ENCODE results near the gene DZIP1. TPM values are rescaled to one million over a fixed set of nuclear protein-coding genes. Genes with fewer than 3 reads are reported as not detected.

The DZIP1 gene
- total RNA-seq, 1 experiment from 2014 or later: 31.0 TPM

DNA sequence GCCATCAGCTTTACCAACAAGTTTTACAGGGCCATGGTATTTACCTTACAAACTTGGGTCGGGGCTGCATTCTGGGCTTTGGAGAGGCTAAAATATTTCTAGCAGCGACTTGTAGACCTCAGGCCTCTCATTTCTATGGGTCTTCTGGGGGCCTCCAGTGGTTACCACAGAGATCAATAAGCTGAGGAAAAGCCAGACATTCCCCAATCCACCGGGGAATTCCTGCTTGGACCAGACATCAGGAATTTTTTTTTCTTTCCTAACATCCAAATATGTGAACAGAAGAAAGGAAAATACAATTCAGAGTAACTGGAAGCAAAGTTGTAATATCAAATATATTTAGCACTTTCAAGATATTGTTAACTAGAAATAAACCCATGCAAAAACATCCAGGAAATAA, 1.5 kb downstream of the DZIP1 start:
- ChIA-PET CTCF (interaction anchor here (0.9 to 3.6 kb wide), 5 partner anchors 18 to 338 kb away, joined by 3 to 30 read pairs (median 9); partner anchors contain the start of gene DNAJC3), POLR2A (interaction anchor here (0.8 to 2.9 kb wide), 3 partner anchors 19 to 34 kb away, joined by 3 to 17 read pairs (median 3); partner anchors contain the start of gene DNAJC3)
- no peaks in the 10 kb centered on the region for H3K9me3 Mint-ChIP-seq
- H3K4me1 Mint-ChIP-seq: peaks cover 19% of the 10 kb centered on the region
- no peak for ATAC-seq
- DNase-seq (ENCODE audit: low spot score): no peak
- no peak overlapping the region for H3K27ac Mint-ChIP-seq
- no peak for TF ChIP-seq ZBTB21 (CRISPR knock-in tag; IDR thresholded peaks at IDR 0.05; ENCODE audit: borderline replicate concordance)
- peak overlapping the region; percentile 89 for H3K4me3 Mint-ChIP-seq
- peaks cover 9% of the 10 kb centered on the region for H3K27me3 Mint-ChIP-seq (ENCODE audit: low read depth)
- H3K36me3 Mint-ChIP-seq: peaks cover 20% of the 10 kb centered on the region

DNA sequence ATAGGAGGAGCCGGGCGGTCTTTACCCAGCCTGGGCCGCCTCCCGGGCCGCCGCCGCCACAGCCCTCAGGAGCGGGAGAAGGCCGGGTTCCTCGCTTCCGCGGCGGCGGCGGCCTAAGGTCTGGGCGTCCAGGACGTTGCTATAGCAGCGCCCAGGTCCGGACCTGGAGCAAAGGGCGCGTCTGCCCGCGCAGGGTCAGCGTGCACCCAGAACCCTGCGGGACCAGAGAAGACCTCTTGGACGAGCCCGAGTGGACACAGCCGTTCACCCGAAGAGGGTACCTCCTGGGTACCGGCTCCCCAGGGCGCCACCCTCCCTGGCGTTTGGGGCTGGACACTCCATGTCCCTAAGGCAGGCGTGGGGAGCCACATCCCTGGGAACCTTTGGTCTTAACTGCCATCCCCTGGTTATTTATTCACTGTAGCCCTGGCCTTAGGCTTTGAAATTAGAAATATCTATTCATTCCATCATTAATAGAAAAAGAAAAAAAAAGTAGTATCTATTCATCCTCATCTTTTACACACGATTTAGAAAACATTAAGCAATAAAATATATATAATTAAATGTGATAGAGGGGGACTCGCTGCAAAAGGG, 2.4 kb downstream of the DZIP1 start:
- ChIA-PET POLR2A (interaction anchor here (2.9 kb wide), 1 partner anchor 35 kb away, joined by 17 read pairs; the partner anchor contains the start of gene DNAJC3), CTCF (interaction anchor here (0.6 to 3.1 kb wide), 5 partner anchors 18 to 192 kb away, joined by 3 to 18 read pairs (median 10); partner anchors contain the start of gene DNAJC3)
- peaks cover 23% of the 10 kb centered on the region for H3K36me3 Mint-ChIP-seq
- H3K9me3 Mint-ChIP-seq: no peaks in the 10 kb centered on the region
- ATAC-seq: peak; percentile 70
- H3K27me3 Mint-ChIP-seq (ENCODE audit: low read depth): peaks cover 9% of the 10 kb centered on the region
- peaks cover 19% of the 10 kb centered on the region for H3K4me1 Mint-ChIP-seq
- peak overlapping the region; percentile 57 for H3K4me3 Mint-ChIP-seq
- TF ChIP-seq EMX1 (CRISPR knock-in tag; IDR thresholded peaks at IDR 0.05): 0 out of 2 replicates have a peak, but pooled peaks have one; percentile 25
- TF ChIP-seq, protein P1, sequence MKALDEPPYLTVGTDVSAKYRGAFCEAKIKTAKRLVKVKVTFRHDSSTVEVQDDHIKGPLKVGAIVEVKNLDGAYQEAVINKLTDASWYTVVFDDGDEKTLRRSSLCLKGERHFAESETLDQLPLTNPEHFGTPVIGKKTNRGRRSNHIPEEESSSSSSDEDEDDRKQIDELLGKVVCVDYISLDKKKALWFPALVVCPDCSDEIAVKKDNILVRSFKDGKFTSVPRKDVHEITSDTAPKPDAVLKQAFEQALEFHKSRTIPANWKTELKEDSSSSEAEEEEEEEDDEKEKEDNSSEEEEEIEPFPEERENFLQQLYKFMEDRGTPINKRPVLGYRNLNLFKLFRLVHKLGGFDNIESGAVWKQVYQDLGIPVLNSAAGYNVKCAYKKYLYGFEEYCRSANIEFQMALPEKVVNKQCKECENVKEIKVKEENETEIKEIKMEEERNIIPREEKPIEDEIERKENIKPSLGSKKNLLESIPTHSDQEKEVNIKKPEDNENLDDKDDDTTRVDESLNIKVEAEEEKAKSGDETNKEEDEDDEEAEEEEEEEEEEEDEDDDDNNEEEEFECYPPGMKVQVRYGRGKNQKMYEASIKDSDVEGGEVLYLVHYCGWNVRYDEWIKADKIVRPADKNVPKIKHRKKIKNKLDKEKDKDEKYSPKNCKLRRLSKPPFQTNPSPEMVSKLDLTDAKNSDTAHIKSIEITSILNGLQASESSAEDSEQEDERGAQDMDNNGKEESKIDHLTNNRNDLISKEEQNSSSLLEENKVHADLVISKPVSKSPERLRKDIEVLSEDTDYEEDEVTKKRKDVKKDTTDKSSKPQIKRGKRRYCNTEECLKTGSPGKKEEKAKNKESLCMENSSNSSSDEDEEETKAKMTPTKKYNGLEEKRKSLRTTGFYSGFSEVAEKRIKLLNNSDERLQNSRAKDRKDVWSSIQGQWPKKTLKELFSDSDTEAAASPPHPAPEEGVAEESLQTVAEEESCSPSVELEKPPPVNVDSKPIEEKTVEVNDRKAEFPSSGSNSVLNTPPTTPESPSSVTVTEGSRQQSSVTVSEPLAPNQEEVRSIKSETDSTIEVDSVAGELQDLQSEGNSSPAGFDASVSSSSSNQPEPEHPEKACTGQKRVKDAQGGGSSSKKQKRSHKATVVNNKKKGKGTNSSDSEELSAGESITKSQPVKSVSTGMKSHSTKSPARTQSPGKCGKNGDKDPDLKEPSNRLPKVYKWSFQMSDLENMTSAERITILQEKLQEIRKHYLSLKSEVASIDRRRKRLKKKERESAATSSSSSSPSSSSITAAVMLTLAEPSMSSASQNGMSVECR (CRISPR knock-in tag; IDR thresholded peaks at IDR 0.05; ENCODE audit: borderline replicate concordance): 0 out of 2 replicates have a peak, but pooled peaks have one; percentile 49
- TF ChIP-seq, protein P2, sequence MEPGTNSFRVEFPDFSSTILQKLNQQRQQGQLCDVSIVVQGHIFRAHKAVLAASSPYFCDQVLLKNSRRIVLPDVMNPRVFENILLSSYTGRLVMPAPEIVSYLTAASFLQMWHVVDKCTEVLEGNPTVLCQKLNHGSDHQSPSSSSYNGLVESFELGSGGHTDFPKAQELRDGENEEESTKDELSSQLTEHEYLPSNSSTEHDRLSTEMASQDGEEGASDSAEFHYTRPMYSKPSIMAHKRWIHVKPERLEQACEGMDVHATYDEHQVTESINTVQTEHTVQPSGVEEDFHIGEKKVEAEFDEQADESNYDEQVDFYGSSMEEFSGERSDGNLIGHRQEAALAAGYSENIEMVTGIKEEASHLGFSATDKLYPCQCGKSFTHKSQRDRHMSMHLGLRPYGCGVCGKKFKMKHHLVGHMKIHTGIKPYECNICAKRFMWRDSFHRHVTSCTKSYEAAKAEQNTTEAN (CRISPR knock-in tag; IDR thresholded peaks at IDR 0.05): no peak
- 0 out of 2 replicates have a peak, but pooled peaks have one; percentile 11 for TF ChIP-seq FOXK1 (CRISPR knock-in tag; IDR thresholded peaks at IDR 0.05)
- TF ChIP-seq, protein P3, sequence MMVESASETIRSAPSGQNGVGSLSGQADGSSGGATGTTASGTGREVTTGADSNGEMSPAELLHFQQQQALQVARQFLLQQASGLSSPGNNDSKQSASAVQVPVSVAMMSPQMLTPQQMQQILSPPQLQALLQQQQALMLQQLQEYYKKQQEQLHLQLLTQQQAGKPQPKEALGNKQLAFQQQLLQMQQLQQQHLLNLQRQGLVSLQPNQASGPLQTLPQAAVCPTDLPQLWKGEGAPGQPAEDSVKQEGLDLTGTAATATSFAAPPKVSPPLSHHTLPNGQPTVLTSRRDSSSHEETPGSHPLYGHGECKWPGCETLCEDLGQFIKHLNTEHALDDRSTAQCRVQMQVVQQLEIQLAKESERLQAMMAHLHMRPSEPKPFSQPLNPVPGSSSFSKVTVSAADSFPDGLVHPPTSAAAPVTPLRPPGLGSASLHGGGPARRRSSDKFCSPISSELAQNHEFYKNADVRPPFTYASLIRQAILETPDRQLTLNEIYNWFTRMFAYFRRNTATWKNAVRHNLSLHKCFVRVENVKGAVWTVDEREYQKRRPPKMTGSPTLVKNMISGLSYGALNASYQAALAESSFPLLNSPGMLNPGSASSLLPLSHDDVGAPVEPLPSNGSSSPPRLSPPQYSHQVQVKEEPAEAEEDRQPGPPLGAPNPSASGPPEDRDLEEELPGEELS (CRISPR knock-in tag; IDR thresholded peaks at IDR 0.05): no peak
- no peak for TF ChIP-seq MXD4 (CRISPR knock-in tag; IDR thresholded peaks at IDR 0.05; ENCODE audit: borderline replicate concordance)
- H3K27ac Mint-ChIP-seq: no peak overlapping the region
- peak; percentile 77 for DNase-seq (ENCODE audit: low spot score)

DNA sequence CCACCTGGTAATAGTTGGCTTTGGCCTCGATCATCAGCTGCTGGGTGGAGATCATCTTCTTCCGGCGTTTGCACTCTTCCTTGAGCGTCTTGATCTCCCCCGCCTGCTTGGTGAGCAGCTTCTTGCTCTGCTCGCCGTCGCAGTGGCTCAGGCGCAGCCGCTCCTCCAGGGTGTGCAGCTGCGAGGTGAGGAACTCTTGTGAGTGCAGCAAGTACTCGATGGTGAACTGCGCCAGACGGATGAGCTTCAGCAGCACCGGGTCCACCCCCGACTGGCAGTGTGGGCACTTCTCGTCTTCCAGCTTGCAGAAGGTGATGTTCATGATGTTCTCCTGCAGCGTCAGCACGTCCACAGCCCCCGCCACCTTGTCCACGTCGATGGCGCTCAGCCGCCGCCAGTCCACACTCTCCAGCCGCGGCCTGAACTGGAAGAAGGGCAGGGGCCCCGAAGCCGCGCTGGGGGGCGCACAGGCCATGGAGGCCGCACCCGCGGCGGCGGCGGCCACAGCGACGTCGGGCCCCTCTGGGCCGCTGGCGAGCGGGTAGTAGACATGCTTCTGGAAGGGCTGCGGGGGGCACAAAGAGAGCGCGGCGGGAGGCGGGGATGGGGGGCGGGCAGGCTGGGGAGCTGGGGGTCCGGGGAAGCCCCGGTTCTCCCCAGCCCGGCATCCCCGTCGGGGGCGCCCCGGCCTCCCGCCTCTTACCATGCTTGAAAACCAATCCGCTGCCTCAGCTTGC, 3.0 kb downstream of the DZIP1 start:
- no peak overlapping the region for H3K27ac Mint-ChIP-seq
- ATAC-seq (peak; percentile 17), DNase-seq (ENCODE audit: low spot score) (peak; percentile 44)
- H3K4me1 Mint-ChIP-seq: peaks cover 19% of the 10 kb centered on the region
- TF ChIP-seq ETV6 (CRISPR knock-in tag; IDR thresholded peaks at IDR 0.05) (0 out of 2 replicates have a peak, but pooled peaks have one; percentile 42), ZNF138 (CRISPR knock-in tag; conservative IDR thresholded peaks at IDR 0.05) (0 out of 2 replicates have a peak, but pooled peaks have one; percentile 39), ZBTB21 (CRISPR knock-in tag; IDR thresholded peaks at IDR 0.05; ENCODE audit: borderline replicate concordance) (0 out of 2 replicates have a peak, but pooled peaks have one; percentile 33)
- TF ChIP-seq, protein P4, sequence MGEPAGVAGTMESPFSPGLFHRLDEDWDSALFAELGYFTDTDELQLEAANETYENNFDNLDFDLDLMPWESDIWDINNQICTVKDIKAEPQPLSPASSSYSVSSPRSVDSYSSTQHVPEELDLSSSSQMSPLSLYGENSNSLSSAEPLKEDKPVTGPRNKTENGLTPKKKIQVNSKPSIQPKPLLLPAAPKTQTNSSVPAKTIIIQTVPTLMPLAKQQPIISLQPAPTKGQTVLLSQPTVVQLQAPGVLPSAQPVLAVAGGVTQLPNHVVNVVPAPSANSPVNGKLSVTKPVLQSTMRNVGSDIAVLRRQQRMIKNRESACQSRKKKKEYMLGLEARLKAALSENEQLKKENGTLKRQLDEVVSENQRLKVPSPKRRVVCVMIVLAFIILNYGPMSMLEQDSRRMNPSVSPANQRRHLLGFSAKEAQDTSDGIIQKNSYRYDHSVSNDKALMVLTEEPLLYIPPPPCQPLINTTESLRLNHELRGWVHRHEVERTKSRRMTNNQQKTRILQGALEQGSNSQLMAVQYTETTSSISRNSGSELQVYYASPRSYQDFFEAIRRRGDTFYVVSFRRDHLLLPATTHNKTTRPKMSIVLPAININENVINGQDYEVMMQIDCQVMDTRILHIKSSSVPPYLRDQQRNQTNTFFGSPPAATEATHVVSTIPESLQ (CRISPR knock-in tag; IDR thresholded peaks at IDR 0.05): no peak
- H3K36me3 Mint-ChIP-seq: peaks cover 30% of the 10 kb centered on the region
- peaks cover 9% of the 10 kb centered on the region for H3K27me3 Mint-ChIP-seq (ENCODE audit: low read depth)
- H3K4me3 Mint-ChIP-seq: peak overlapping the region; percentile 68
- POLR2A ChIA-PET: no interaction called here
- H3K9me3 Mint-ChIP-seq: no peaks in the 10 kb centered on the region
- CTCF ChIA-PET: interaction anchor here (0.6 to 1.5 kb wide), 4 partner anchors 17 to 193 kb away, joined by 3 to 12 read pairs (median 8); partner anchors contain the start of gene DNAJC3
